Neural cell (in vitro differentiated cells): ENCODE measurements around the gene PRKAG3.

Source experiments
- EP300 ChIP-seq: fragments of 450-650 bp; conservative IDR thresholded peaks from 2 replicates; pipeline ENCODE4 v1.6.1; 2014; ENCODE audit warnings: antibody characterized with exemption, mild to moderate bottlenecking, moderate library complexity; ENCODE audit not compliant: poor library complexity, severe bottlenecking
- EZH2 ChIP-seq: fragments of 200-600, 300-800 bp; shearing (Covaris generic), sonication (generic); IDR thresholded peaks from 2 replicates; pipeline ENCODE4 v1.6.1; 2014; ENCODE audit warnings: antibody characterized with exemption, low read length, borderline replicate concordance, mild to moderate bottlenecking; ENCODE audit not compliant: insufficient read depth, poor library complexity, severe bottlenecking
- MXI1 ChIP-seq: fragments of 450-650 bp; conservative IDR thresholded peaks from 2 replicates; pipeline ENCODE4 v1.6.1; 2014; ENCODE audit warnings: antibody characterized with exemption, mild to moderate bottlenecking; ENCODE audit not compliant: poor library complexity, severe bottlenecking
- POLR2AphosphoS5 ChIP-seq: IDR thresholded peaks from 2 replicates; pipeline ENCODE4 v1.6.1; 2012
- RAD21 ChIP-seq: fragments of 450-650 bp; conservative IDR thresholded peaks from 2 replicates; pipeline ENCODE4 v1.6.1; 2014; ENCODE audit warnings: antibody characterized with exemption, mild to moderate bottlenecking, moderate library complexity
- SMC3 ChIP-seq: fragments of 450-650 bp; conservative IDR thresholded peaks from 2 replicates; pipeline ENCODE4 v1.6.1; 2014; ENCODE audit warnings: antibody characterized with exemption, mild to moderate bottlenecking, moderate library complexity; ENCODE audit not compliant: poor library complexity
- TAF1 ChIP-seq: IDR thresholded peaks from 2 replicates; pipeline ENCODE4 v1.6.1; 2012; ENCODE audit warnings: low read depth
- TF ChIP-seq, protein P1 (sequence below): fragments of 450-650 bp; IDR thresholded peaks from 2 replicates; pipeline ENCODE4 v1.5.1; 2014; ENCODE audit warnings: antibody characterized with exemption, mild to moderate bottlenecking, moderate library complexity; ENCODE audit not compliant: poor library complexity, severe bottlenecking
- TF ChIP-seq, protein P2 (sequence below): IDR thresholded peaks from 2 replicates; pipeline ENCODE4 v1.6.1; 2012; ENCODE audit warnings: borderline replicate concordance

DNA sequence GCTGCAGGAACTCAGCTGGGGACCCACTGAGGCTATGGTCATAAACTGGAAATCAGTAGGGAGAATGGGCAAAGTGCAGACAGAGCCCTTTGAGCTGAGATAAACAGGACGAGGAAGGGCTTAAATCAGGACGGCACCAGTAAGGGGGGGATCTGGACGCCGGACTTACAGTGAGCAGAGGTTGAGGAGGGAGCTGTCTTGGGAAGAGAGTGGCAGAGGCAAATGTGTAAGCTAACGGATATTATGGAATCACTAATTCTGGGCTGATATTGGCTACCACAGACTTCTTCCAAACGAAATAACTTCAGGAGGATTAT lies 49.1 kb downstream of the PRKAG3 start:
- TF ChIP-seq, protein P1, sequence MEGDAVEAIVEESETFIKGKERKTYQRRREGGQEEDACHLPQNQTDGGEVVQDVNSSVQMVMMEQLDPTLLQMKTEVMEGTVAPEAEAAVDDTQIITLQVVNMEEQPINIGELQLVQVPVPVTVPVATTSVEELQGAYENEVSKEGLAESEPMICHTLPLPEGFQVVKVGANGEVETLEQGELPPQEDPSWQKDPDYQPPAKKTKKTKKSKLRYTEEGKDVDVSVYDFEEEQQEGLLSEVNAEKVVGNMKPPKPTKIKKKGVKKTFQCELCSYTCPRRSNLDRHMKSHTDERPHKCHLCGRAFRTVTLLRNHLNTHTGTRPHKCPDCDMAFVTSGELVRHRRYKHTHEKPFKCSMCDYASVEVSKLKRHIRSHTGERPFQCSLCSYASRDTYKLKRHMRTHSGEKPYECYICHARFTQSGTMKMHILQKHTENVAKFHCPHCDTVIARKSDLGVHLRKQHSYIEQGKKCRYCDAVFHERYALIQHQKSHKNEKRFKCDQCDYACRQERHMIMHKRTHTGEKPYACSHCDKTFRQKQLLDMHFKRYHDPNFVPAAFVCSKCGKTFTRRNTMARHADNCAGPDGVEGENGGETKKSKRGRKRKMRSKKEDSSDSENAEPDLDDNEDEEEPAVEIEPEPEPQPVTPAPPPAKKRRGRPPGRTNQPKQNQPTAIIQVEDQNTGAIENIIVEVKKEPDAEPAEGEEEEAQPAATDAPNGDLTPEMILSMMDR = no peak
- TF ChIP-seq SMC3 (no peak), EZH2 (no peak), POLR2AphosphoS5 (no peak), MXI1 (no peak), RAD21 (no peak), EP300 (no peak), TAF1 (no peak)
- TF ChIP-seq, protein P2, sequence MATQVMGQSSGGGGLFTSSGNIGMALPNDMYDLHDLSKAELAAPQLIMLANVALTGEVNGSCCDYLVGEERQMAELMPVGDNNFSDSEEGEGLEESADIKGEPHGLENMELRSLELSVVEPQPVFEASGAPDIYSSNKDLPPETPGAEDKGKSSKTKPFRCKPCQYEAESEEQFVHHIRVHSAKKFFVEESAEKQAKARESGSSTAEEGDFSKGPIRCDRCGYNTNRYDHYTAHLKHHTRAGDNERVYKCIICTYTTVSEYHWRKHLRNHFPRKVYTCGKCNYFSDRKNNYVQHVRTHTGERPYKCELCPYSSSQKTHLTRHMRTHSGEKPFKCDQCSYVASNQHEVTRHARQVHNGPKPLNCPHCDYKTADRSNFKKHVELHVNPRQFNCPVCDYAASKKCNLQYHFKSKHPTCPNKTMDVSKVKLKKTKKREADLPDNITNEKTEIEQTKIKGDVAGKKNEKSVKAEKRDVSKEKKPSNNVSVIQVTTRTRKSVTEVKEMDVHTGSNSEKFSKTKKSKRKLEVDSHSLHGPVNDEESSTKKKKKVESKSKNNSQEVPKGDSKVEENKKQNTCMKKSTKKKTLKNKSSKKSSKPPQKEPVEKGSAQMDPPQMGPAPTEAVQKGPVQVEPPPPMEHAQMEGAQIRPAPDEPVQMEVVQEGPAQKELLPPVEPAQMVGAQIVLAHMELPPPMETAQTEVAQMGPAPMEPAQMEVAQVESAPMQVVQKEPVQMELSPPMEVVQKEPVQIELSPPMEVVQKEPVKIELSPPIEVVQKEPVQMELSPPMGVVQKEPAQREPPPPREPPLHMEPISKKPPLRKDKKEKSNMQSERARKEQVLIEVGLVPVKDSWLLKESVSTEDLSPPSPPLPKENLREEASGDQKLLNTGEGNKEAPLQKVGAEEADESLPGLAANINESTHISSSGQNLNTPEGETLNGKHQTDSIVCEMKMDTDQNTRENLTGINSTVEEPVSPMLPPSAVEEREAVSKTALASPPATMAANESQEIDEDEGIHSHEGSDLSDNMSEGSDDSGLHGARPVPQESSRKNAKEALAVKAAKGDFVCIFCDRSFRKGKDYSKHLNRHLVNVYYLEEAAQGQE = no peak
